ENCODE data around the gene SPINK5.

Gene SPINK5

DNA sequence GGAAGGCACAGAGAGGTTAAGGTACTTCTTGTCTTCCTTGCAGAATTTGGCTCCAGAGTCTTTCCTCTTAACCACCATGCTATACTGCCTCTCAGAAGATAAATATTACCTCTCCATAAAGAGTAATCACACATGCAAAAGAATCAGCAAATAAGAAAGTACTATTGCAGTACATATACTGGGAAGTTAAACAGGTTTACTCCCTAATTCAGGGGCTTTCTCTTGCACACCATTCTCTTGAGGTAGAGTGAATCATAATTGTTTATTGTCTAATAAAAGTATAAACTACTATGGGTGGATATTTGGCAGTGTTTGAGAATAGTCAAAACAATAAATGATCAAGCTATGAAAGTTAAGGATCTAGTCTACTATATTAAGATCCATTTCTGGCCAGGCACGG is 40.4 kb downstream of the SPINK5 start:
- no peak for DNase-seq

DNA sequence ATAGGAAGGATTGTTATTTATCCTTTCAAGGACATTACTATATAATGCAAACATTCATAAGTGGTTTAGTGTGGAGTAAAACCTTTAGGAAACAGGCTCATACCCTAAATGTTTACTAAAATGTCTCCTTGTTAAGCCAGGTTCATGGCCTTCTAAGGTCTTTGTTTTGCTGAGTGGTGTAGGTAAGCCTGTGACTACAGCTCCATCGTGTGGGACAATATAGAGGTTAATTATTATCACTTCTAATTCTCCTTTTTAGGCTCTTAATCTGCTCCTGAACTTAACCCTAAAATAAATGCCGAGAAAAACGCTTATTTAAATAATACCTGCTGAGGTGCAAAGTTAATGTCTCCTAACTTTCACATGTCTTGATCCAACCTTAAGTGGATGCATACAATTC is 43.8 kb downstream of the SPINK5 start:
- no peak for DNase-seq

DNA sequence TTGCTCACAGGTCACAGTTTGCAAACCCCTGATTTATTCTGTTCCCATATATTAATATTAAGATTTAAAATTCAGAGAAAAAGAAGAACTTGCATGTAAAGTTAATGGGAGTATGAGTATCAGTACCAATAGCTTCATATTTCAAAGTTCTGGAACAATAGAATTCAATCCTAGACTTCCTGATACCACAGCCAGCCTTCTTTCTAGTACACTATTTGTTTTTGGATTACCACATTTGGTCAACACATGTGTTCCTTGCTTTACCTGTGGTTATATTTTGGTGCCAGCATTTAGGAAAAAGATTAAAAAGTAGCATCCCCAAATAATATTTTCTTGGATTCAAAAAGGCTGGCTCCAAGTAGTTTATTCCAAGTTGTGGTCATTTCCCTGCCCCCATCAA is 49.5 kb downstream of the SPINK5 start:
- DNase-seq: no peak

DNA sequence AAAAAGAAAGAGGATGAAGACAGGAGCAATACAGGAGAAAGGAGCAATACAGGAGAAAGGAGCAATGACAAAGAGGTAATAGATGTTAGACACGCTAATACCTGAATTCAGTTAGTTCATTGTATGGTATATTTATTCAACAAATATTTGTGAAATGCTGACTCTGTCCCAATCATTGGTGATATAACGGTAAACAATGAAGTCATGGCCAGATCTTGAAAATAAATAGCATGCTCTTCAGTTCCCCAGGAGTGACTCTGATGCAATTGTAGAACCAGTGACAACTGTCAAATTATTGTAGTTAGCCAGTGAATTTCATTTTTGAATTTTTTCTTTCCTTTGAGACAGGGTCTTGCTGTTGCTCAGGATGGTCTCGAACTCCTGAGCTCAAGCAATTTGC is 56.5 kb downstream of the SPINK5 start:
- DNase-seq: no peak

DNA sequence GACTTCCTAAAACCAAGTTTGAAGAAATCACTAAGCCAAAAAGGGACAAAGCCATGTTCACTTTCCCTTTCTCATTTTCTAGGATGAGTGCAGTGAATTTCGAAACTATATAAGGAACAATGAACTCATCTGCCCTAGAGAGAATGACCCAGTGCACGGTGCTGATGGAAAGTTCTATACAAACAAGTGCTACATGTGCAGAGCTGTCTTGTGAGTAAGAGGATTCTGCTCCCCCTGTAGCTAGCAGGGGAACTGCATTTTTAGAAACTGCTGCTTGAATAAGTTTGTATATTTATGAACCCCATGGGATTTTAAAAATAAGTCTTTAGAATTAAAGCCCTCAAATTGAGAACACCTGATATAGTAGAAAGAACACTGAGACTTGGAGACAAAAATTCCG is 61.9 kb downstream of the SPINK5 start:
- no peak for DNase-seq

DNA sequence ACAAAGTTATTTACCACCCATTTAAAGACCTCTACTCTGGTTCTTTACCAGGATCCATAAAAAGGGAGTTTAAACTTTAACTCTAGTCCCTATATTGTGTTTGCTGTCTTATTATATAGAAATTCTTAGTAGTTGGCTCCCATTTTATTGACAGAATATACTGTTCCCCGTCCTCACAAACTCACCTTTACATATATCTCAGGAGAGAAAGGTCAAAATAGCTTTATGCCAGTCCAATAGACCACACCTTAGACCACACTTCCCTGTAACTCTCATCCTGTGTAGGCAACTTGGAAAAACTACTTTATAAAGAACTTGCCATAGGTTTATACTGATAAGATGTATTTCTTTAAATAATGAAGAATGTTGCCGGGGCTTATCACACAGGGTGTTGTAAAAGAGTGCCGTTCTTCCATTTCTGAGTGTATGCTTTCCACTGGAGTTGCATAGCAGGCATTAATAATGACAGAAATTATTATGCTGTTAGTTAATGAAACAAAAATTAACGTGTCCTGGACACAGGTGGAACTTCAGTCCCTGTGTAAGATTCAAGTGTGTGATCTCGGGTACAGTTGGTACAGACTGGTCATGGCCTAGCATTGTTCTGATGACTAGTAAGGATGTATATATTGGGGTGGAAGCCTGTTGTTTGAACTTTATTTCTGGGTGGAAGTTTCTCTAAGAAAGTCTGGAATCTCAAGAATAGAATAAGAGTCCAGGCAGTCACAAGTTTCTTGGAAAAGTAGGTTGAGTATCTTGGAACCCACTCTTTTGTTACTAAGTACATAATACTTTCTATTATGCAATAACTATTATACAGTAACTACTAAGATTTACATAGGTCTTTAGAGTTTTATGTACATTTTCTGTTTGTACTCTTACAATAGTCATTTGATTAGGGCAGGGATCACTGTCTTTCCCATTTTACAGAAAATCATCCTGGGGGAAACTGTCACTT is 71.6 kb downstream of the SPINK5 start:
- no peak for DNase-seq

DNA sequence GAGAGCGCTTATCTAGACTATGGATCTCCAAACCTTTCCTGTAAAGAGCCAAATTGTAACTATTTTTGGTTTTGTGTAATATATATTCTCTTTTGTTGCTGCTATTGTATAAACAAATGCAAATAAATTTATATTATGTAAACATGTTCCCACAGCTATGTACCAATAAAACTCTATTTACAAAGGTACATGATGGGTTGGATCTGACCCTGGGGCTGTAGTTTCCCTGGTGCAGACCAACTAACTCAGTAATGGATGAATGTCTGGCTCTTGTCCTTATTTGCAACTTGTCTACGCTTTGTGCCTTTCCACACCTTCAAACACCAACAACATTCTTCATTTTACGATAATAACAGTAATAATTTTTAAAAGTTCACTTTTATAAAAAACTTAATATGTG is 77.1 kb downstream of the SPINK5 start:
- DNase-seq: no peak

DNA sequence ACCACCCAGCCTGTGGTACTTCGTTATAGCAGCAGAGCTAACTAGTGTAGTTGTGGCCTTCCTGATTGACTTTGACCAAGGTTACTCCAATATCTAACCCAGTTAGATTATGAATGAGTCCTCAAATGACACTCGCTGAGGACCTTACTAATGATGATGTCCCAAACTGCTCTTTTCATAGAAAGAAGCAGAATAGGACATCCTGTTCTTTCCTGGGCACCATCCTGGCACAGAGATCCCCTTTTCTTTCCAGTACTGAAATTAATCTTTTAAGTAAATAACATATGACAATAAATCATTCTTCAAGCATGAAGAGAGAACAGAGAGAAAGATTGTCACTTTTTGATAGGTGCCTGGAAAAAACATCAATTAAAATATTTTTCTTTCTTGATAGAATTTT is 77.9 kb downstream of the SPINK5 start:
- no peak for DNase-seq

DNA sequence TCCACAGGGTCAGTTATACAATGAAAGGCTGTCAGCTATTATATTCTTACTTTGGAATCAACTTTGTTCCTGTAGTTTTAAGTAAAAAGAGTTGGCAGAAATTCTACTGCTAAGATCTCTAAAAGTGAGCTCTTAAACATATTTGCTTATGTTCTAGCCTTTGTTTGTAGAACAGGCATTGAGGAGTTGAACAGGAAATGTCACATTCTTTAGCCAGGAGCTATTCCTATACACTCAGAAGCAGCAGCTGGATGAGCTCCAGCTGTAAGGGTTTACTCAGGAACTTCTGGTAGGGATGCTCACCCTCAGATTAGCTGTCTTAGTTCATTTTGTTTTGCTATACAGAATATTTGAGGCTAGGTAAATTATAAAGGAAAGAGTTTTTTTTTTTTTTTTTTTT is 82.1 kb downstream of the SPINK5 start:
- no peak for DNase-seq

DNA sequence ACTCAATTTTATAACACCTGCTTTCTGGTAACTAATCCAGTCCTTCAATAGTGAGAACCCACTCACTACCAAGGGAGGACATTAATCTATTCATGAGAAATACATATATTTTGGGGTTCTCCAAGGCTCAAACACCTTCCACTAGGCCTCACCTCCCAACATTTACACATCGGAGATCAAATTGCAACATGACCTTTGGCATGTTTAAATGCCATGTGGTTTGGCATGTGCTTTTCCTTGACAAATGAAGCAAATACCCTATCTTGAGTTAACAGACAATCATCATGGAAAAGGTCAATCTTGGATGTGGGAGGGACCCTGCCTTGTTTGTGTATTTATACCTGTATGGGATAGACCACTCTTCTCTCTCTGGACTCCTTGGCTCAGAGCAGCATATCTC is 82.7 kb downstream of the SPINK5 start:
- no peak for DNase-seq

DNA sequence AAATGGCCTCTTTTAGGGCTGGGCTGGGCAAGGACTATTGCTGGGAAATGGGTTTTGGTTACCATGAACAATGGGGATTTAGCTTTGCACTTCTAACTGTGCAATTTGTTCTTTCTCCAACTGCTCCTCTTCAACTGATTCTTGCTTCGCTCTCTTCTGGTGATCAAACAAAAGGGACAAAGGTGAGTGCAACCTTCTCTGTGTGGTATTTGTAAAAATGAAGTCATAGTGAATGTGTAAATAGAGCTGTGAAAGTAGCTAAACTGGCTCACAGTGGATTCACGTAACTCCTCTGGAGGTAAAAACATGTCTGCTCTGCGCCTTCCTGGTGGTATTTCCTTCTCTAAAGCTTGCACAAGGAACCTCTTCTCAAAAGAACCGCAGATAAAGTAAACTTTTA is 83.6 kb downstream of the SPINK5 start:
- no peak for DNase-seq

DNA sequence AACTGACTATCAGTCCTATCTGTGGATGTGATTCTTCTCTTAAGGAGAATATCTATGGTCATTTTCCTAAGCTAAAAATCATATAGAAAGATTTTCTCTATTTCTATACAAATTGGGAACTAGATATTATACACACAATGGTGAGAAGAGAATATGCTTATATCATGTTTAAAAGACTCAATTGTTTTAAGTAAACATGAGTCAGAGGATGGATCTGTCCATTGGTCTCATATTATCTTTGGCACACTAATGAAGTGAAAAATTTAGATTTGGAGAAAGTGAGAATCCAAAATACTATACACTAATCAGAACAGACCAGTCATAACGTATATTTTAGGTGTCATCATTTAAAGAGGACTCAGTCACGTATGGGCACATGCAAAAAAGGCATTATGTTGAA is 88.1 kb downstream of the SPINK5 start:
- DNase-seq: no peak

DNA sequence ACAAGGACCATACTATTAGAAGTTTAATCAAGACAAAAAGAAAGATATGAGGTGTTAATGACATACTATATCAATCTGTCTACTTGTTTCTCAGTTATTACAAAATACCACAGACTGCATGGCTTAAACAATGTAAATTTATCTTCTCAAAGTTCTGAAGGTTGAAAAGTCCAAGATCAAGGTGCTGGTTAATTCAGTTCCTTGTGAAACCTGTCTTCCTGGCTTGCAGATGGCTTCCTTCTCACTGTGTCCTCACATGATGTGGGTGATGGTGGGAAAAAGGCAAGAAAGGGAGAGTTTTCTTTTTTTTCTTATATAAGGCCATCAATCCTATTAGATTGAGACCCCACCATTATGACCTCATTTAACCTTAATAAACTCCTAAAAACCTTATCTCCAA is 89.0 kb downstream of the SPINK5 start:
- no peak for DNase-seq

DNA sequence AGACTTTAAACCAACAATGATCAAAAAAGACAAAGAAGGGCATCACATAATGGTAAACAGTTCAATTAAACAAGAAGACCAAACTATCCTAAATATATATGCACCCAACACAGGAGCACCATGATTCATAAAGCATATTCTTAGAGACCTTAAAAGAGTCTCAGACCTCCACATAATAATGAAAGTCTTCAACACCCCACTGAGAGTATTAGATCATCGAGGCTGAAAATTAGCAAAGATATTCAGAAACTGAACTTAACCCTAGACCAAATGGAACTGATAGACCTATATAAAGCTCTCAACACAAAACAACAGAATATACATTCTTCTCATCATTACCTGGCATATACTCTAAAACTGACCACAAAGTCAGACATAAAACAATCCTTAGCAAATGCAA is 92.8 kb downstream of the SPINK5 start:
- DNase-seq: no peak

DNA sequence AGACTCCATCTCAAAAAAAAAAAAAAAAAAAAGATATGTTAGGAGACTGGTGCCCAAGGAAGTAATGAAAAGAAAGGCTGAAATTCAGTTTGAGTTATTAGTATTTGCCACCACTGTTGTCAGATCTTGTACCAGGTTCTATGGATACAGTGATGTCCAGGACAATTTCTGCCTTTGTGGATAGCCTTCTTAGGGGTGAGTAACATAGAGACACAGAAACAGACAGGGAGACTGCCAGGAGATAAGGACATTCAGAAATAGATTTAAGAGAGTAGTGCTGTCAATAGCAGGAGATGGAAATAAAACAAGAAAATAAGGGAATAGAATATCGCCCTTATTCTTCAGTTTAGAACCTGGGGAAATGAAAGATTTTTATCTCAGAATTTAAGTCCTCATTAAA is 98.3 kb downstream of the SPINK5 start:
- DNase-seq: no peak

DNA sequence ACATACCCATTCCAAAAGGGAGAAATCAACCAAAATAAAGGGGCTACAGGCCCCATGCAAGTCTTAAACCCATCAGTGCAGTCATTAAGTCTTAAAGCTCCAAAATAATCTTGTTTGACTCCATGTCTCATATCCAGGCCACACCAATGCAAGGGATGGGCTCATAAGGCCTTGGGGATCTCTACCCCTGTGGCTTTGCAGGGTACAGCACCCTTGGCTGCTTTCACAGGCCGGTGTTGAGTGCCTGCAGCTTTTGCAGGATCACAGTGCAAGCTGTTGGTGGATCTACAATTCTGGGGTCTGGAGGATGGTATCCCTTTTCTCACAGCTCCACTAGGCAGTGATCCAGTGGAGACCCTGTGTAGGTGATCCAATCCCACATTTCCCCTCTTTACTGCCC is 99.6 kb downstream of the SPINK5 start:
- no peak for DNase-seq

DNA sequence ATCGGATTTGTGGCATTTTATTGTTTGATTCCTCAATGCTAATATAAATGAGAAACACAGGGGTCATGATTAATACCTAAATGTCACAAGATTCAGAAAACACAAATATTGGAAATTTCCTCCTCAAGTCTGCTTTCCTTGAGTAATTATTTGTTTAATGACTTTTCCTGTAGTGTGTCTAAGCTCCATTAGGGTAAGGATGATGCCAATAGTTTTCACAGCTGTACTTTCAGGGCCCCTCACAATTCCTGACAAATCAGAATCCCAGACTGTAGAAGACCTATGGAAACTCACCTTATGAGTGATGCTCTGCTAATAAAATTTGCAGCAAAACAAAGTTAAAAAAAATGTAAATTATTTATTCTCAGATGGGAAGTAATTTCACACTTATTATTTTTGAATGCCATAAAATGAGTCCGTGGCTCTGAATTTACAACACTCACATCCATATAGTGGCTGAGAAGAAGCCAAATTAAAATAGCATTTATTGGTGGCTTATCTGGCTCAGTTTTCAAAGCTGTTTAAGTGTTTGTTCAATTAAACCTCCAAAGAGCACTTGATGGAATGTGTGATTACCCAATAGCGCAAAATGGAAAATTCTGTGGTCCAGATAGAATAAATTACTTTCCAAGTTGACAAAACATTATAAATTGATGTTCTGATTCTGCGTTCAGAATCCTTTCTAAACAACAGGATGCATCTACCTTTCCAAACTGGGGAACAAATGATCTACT is 102.9 kb downstream of the SPINK5 start:
- DNase-seq: no peak

DNA sequence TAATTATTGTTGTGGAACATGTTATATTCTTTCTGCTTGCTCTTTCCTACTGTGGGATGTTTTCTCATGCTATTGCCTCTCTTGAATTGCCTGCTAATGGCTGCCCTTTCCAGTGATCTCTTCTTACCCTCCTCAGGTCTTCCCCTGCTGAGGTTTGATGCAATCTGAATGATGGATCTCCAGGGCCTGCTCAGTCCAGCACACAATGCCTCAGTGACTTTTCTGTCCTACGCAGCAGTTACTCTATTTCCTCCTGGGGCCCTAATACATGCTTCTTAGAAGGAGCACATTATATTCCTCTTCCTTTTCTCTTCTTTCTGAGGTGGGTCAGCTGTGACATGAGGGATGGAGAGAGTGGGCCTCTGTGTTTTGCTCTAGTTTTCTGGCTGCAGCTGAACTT is 104.5 kb downstream of the SPINK5 start, which contains the start of gene SPINK14:
SPINK14 (plus strand) TSS at position 301 of the 400 bp plus-strand sequence. CDS start 1,187 bp downstream, outside the sequence.
- DNase-seq: no peak

DNA sequence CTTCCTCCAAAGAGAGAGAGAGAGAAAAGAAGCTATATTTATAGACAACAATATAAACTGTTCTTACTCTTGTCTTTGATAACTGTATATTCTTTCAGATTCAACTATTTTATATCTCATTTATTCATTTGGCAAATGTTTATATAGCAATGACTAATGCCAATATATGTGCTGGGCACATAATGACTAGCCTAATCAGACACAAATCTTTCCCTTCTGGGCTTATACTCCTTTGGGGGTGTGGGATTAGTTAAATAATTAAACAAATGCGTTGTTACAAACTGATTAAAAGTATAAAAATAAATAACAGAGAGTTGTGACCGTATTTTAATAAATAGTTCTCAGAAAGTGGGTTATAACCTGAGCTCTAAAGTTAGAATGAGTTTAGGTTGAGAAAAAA is 108.6 kb downstream of the SPINK5 start:
- no peak for DNase-seq

DNA sequence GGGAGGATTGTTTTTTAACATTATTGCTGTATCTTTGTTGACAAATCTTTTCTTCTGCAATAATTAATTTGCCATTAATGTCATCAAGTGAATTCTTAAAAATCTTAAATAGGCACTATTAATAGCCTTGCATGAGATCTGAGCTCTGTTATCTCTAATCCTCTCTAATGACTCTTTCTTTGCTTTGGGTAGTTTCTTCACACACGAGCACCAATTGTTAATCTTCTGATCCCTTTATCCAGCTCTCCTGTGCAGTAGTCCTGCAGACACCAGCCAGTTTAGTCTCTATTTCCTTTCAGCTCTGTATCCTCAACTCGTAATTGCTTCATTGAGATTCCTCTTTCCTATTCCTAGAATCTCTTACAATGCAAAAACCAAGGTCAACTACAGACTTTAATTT is 112.7 kb downstream of the SPINK5 start:
- DNase-seq: no peak

DNA sequence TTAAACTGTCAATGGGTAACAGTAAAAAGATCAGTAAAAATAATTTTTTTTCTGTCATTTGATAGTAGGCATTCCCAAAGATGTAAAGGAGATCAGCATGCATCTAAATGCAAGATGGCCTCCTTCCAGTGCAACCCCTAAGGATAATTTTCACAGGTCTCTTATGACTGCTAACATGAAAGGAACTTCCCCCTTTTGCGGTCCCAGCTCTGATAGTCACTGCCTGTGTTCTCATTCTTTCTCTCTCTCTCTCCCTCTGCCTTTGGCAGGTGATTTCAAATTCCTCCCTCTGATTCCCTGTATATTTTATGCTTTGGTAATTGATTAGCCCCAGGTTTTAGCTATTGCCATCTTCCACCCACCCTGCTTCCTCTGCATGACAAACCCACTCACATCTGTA is 113.4 kb downstream of the SPINK5 start:
- no peak for DNase-seq

DNA sequence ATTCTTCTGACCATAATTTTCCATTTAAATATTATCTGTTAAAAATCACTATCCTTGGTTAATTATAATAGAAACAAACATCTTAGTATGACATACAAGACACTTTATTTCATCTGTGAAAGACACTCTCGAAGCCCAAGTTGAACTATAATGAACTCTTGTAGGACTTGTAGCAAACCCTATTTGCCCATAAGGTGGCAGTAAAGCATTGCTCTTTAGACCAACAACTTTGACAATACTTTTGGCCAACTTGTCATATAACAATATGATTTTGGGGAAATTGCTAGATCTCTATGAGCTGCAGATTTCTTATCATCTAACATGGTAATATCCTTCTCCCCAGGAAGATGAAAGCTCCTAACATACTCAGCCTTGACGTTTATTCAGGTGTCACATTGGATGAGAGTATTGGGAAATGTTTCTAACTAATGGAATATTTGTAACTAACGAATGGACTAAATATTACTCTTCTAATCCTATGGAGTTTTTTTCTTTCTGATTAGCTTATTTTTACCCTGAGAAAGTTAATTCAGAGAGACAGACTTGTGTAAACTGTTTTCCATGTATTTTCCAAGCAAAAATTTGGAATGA is 115.5 kb downstream of the SPINK5 start:
- DNase-seq: peak; percentile 55

DNA sequence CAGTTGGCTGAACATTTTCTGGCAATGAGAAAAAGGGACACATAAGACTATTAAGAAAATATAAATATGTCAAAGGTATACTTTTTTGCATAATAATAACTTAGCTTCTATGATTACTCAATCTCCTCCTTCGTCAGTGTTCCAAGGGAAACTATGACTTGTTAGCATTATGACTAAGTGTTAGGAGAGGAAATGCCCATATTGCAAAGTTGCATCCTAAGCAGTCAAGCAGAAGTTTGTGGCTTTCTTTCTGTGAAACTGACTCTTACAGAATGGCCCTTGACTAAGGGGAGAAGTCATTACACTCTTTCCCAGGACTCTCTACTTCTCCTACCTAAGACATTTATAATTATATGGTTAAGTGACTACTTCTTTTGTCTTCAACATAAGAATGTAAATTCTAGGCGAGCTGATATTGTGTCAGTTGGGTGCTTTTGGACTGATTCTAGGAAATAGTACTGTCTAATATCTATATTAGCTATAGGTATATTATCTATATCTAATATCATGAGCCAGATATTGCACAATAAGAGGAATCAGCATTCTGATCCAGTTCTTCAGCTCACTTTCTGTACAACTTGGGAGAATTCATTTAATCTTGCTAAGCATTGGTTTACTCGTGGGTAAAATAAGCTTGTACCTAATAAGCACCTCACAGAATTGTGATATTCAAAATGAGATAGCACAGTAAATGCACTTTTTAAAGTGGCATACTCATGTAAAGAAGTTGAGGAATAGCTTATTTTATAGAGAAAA is 122.6 kb downstream of the SPINK5 start:
- peak; percentile 7 for DNase-seq

All from CD4-positive, alpha-beta T cell treated with Interleukin-10 for 1 hour (primary cell).